HG03196 (cell line): ENCODE measurements around the gene NR1I2.

ENCODE experiments used
- ATAC-seq: cut with Tn5 transposase; IDR thresholded peaks from one replicate; pipeline ENCODE4 v1.9.1; 2021; ENCODE audit not compliant: unreplicated experiment

Gene NR1I2

DNA sequence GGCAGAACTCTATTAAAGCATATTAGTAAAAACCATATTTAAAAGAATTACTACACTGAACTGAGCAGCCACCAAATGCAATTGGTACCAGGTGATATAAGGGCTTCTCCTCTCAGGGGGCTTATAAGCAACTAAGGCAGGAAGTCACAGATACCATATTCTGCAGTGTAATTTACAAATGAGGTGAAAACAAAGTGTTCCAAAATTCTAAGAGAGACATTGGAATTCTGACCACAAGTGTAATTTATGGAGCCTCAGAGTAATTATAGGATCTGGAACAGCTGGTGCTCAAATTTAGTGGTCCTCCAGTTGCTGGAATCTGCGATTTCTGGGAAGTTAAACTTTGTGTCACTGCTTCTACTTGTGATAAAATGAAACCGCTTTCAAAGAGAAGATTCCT, 3.1 kb upstream of the NR1I2 start:
- ATAC-seq, result no peak

DNA sequence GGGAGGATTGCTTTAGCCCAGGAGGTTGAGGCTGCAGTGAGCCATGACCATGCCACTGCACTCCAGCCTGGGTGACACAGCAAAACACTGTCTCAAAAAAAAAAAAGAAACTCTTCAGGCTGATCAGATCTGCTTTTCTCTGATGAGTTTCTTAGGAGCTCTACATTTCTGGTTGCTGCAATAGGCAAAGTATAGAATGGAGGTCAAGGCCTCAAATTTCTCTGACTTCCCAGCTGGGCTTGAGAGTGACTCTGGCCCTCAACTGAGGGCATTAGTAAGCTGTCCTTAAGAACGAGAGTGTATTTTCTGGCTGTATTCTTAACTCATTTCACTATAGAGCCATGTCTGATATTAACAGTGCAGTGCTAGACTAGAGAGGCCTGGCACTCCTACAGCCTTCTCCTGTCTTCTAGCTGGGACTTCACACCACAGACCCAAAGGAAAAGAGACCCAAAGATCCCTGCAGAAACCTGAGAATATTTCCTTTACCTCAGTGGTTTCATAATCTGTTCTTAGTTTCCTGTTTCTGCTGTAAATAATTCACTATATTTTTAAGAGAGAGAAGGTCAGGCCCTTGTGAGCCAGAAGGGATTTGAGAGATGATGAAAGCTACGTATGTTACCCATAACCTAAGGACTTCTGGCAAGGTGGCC, 2.0 kb upstream of the NR1I2 start:
- peak; percentile 73 for ATAC-seq

DNA sequence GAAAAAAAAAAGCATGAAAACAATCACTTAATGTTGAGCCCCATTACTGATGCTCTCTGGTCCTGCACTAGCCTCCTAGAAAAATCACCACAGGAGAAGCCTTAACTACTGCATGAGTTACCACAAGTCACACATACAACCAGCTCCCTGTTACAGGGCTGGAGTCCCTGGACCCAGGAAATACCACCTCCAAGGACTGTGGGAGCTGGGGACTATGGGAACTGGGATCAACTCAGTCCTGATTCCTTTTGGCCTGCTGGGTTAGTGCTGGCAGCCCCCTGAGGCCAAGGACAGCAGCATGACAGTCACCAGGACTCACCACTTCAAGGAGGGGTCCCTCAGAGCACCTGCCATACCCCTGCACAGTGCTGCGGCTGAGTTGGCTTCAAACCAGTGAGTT, 559 bp downstream of the NR1I2 start:
- no peak for ATAC-seq

DNA sequence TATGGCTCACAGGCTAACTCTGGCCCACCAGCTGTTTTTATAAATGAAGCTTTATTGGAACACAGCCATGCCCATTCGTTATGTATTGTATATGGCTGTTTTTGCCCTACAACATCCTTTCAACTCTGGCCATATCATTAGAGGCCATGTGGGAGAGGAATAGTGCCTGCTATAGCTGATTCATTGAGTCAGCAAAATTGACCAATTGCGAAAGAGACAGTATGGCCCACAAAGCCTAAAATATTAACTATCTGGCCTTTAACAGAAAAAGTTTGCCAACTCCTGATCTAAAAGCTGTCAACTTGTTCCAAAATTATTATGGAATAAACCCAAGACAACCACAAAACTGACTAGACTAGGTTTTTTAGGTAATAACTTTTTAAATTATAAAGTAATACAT, 1.4 kb downstream of the NR1I2 start:
- ATAC-seq, result no peak

DNA sequence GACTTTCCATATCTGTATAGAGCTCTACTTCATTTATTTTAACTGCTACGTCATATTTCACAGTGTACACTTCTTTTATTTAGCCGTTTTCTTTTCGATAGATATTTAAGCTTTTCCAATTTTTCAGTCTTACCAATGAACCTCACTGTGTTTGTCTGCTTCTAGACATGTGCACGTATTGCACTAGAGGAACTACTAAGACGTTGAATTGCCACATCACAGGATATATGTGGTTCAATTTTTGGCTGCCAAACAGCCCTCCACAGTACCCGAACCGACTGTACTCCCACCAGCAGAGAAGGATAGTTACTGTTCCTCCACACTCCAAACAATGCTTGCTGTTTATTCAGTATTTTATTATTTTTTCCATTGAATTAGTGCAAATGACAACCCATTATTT, 2.0 kb downstream of the NR1I2 start:
- no peak for ATAC-seq

DNA sequence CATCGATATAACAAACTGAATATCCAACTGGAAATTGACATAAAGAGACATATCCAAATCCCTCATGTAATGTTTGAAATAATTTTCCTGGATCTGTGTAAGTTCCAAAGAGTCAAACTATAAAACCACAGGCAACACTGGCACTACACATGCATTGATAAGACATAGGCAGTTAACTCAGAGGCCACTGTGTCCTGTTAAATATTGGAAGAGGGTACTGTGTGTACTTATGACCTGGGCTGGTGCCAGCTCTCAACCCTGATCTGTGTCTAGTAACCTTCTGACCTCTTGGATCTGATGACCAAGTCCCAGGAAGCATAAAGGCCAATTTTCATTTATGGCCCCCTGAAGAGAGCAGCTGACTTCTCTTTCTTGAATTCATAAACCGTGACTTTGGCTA, 4.5 kb downstream of the NR1I2 start:
- ATAC-seq, result no peak

DNA sequence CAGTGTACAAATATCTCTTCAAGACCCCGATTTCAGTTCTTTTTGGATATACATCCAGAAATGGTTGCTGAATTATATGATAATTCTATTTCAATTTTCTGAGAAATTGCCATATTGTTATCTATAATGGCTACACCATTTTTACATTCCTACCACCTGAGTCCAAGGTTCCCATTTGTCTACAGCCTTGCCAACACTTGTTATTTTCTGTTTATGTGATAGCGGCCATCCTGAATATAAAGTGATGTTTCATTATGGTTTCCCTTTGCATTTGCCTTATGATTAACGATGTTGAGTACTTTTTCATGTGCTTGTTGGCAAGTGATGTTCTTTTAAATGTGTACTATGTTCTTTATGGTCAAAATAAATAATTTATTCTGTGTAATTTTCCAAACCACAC, 8.5 kb downstream of the NR1I2 start:
- no peak for ATAC-seq

DNA sequence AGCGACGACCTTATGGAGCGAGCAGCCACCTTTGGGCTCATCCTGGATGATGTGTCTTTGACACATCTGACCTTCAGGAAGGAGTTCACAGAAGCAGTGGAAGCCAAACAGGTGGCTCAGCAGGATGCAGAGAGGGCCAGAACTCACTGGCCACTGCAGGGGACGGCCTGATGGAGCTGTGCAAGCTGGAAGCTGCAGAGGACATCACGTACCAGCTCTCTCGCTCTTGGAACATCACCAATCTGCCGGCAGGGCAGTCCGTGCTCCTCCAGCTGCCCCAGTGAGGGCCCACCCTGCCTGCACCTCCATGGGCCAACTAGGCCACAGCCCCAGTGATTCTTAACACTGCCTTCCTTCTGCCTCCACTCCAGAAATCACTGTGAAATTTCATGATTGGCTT, 10.4 kb downstream of the NR1I2 start:
- ATAC-seq, result no peak

DNA sequence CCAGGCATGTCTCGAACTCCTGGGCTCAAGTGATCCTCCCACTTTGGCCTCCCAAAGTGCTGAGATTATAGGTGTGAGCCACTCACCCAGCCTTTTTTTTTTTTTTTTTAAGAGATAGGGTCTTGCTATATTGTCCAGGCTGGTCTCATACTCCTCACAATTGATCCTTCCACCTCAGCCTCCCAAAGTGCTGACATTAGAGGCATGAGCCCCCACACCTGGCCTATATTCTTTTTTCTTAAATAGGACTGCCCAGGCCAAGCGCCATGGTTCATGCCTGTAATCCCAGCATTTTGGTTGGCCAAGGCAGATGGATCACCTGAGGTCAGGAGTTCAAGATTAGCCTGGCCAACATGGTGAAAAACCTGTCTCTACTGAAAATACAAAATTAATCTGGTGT, 12.5 kb downstream of the NR1I2 start:
- no peak for ATAC-seq

DNA sequence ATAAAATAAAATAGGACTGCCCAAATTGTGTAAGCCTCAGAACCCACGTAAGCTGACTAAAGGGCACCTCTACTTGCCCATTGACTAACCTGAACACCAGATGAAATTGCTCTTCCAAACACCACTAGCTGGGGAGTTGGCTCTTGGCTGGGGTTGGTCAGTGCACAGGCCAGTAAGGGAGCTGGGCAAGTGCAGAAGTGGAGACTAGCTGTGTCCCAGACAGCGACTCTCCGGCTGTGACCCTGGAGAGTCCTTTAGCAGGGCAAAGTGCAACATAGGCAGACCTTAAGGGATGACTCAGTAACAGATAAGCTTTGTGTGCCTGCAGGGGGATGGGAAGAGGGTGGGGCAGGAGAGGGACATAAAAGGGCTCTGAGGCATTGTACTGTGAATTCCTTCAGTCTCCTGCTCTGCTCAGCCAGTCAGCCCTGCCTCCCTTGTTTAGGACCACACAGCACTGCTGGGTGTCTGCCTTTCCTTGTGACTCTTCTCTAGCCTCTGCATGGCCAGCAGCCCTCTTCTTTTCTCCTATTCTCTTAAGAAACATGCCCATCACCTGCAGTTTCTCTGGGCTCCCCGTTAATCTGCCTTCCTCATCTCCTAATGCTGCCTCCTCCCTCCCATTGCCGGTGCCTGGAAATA, 13.2 kb downstream of the NR1I2 start:
- no peak for ATAC-seq

DNA sequence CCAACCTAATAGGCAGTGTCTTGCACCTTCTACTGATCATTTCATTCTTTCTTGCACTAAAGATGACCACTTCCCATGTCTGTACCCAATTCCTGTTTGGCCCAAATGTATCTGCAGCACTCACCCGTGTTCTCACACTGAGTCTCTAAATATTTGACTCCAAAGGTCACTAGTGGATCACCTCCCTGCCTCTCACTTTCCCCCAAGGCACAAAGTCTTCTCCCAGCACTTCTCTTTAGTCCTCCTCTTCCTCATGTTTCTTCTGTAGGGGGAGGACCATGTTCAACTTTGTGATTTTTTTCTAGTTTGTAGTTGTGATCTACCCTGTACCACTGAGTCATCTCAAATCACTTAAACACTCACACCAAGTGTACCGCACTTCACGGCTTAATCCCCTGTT, 13.9 kb downstream of the NR1I2 start:
- ATAC-seq, result no peak

DNA sequence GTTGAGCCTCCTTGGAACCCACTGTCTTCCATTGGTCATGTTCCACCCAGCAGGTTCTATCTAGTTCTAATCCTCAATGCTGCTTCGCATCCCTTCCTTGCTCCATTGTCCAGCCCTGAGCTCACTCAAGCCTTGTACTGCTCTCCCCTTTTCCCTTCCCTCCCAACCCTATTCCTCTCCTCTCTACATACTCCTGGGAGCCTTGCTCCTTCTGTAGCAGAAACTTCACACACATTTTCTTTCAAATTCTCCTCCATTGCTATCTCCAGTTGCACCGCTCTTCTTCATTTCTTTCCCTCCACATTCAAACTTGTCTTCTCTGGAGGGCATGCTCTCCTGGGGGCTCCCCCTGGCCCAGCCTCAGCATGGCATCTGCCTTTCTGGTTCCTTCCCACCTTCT, 14.5 kb downstream of the NR1I2 start:
- no peak for ATAC-seq

DNA sequence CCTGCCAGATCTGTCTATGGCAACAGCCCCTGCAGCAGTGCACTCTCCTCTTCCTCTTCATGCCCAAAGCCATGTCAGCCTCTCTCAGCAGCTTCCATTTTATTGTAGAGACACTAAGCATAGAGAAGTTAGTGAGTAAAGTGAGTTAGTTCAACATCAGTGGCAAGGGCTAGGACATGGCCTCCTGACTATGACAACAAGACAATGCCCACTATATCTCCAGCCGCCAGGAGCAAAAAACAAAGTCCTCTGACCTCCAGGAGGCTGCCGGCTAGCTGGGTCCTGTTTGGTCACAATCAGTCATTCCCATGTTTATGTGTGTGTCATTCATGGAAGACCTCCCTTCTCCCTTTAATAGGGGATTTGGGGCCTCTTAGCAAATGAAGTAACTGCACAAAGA, 14.9 kb downstream of the NR1I2 start:
- no peak for ATAC-seq

DNA sequence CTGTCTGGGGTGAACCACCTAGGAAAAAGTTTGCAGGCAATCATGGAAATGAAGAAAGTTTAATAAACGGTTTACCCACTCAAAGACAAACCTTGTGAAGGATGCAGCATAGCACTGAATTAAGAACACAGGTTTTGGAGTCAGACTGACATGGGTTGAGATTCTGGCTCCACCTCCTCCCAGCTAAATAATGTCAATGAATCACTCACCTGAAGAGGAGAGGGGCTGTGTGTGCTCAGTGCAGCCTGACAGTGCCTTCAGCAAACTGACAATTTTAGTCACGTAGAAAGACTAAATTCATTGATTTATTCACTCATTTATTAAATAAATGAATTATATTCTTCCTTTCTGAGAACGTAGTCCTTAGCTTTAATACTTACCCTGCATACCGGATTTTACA, 18.9 kb downstream of the NR1I2 start:
- ATAC-seq, result no peak

DNA sequence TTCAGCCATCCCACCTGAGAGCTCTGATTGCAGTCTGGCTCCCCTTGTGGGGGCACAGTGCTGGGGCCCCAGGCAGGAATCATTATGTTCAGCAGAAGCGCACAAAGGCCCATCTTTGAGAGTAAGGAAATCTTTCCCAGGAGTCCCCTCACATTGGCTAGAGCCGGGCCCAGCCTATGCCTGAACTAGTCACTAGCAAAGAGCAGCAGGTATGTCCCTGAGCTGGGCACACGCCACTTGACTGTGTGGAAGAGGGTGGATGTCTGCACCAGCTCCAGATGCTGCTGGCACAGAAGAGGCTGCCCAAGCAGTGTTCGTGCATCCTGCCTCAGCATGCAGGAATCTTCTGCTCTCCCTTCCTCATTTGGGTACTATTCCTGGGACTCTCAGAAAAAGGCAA, 26.3 kb downstream of the NR1I2 start:
- ATAC-seq, result no peak

DNA sequence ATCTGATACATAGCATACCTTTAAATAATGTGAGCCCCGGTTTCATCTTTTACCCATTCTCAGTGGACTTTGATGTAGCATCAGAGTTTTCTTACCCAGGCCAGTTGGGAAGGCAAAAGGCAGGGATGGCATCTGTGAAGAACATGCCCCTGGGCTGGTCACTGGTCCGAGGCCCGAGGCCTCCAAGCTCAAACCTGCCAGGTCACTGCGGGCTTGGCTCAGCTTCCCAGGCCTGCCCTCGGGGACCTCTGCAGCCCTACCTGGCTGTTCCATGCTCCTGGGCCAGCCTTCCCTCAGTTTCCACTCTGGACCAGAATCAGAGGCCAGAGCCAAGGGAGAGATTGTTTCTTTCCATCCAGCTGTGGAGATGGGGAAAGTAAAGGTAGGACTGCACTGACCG, 26.9 kb downstream of the NR1I2 start:
- ATAC-seq, result no peak

DNA sequence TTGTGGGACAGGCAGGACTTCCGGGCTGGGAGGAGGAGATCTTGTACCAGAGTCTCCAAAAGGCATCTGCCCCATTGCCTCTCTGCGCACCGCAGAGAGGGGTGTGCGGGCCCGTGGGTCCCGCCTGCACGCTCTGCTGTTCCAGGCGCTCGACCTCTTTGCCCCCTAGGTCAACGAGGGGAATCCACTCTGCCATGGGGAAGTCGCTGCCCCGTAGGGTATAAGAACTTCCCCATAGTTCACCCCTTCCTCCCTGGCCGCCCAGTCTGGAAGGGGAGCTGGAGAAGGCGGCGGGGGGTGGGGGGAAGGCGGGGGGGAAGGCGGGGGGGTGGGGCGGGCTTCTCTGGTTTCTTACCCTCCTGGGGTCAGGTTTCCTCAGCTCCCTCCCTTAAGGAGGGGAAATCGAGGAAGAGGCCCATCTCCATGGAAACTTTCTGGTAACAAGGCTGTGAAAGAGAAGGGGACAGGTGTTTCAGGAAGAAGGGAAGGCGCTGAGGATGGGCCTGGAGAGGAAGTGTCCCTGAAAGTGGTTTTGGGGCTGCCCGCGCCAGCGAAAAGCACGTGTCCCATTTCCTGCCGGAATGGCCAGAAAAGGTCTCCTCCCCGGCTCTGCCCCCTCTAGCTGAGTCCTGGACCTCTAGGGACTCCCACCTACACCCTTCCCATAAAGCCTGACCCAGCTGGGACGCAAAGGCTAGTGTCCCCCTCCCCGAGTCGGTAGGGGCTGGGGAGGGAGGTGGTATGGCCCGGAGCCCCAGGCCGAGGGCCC, 27.5 kb downstream of the NR1I2 start:
- peak; percentile 35 for ATAC-seq

DNA sequence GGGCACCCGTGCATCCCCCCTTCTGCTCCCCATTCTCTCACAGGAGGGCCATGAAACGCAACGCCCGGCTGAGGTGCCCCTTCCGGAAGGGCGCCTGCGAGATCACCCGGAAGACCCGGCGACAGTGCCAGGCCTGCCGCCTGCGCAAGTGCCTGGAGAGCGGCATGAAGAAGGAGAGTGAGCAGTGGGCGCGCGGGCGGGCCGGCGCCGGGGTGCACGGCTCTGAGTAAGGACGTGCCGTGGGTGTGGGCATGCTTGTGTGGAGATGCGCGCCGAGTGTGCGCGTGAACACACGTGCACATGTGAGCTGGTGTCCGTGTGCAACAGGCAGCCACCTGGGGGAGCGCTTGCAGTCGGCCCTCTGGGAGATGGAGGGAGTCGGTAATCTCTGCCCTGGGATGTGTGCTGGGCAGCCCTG, 28.1 kb downstream of the NR1I2 start:
- peak; percentile 65 for ATAC-seq

DNA sequence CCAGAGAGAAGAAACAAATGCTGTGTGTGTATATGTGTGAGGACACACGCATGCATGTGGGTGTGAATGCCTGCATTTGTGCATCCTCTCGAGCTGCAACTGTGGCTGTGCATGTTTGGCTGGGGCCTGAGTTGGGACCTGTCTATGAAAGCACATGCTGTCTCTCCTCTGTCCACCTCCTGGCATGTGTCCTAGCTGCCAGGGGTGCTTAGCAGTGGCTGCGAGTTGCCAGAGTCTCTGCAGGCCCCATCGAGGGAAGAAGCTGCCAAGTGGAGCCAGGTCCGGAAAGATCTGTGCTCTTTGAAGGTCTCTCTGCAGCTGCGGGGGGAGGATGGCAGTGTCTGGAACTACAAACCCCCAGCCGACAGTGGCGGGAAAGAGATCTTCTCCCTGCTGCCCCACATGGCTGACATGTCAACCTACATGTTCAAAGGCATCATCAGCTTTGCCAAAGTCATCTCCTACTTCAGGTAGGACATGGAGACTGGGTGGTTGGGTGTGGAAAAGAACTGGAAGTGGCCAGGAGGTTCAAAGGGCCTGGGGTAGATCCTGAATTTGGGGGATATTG, 30.7 kb downstream of the NR1I2 start:
- ATAC-seq, result no peak

DNA sequence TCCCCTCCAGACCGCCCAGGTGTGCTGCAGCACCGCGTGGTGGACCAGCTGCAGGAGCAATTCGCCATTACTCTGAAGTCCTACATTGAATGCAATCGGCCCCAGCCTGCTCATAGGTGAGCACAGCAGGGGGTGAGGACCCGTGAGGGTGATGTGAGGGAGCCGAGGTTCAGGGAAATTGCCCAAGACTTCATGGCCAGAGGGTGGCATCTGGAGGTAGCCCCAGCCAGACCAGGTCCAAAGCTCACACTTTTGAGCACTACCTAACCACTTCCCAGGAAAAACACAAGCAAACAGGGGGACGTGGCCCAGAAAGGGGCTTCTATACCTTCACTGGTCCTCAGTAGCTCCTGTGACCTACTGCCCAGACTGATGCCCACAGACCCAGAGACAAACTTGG, 33.8 kb downstream of the NR1I2 start:
- ATAC-seq, result no peak

DNA sequence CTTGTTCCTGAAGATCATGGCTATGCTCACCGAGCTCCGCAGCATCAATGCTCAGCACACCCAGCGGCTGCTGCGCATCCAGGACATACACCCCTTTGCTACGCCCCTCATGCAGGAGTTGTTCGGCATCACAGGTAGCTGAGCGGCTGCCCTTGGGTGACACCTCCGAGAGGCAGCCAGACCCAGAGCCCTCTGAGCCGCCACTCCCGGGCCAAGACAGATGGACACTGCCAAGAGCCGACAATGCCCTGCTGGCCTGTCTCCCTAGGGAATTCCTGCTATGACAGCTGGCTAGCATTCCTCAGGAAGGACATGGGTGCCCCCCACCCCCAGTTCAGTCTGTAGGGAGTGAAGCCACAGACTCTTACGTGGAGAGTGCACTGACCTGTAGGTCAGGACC, 35.2 kb downstream of the NR1I2 start:
- no peak for ATAC-seq
